Testis (tissue), 3 donors: ENCODE measurements around the gene MYDGF. TPM values are rescaled to one million over a fixed set of nuclear protein-coding genes. Genes with fewer than 3 reads are reported as not detected.

ENCODE experiments used
- DNase-seq: peaks from one replicate; pipeline ENCODE4 v3.0.0-alpha.2; 2019
- H3K27ac ChIP-seq, 2 donors: fragments of 200-600 bp; sonication (generic); one replicate each; pipeline ENCODE4 v1.5.1; 2019
- H3K27me3 ChIP-seq: fragments of 200-600 bp; sonication (generic); one replicate; pipeline ENCODE4 v1.5.1; 2019
- H3K36me3 ChIP-seq: fragments of 200-600 bp; sonication (generic); one replicate; pipeline ENCODE4 v1.5.1; 2017; ENCODE audit warnings: low read depth; ENCODE audit errors: missing control alignments
- H3K4me1 ChIP-seq: fragments of 200-600 bp; sonication (generic); one replicate; pipeline ENCODE4 v1.5.1; 2019
- H3K4me3 ChIP-seq, 2 donors: fragments of 200-600 bp; sonication (generic); one replicate each; pipeline ENCODE4 v1.5.1; 2017 to 2019
- H3K9me3 ChIP-seq: fragments of 200-600 bp; sonication (generic); one replicate; pipeline ENCODE4 v1.5.1; 2017
- CTCF ChIP-seq, 3 experiments: fragments of 450-650 bp in 2 of 3; fragments of 200-600 bp in 1 of 3; sonication (generic) in 1 of 3; IDR thresholded peaks; one replicate each; pipeline ENCODE4 v1.5.1; 2016 to 2019; ENCODE audit warnings: antibody characterized with exemption in 3 of 3, mild to moderate bottlenecking in 2 of 3, moderate library complexity in 1 of 3
- POLR2A ChIP-seq: fragments of 450-650 bp; IDR thresholded peaks from one replicate; pipeline ENCODE4 v1.6.1; 2017; ENCODE audit warnings: antibody characterized with exemption, mild to moderate bottlenecking, moderate library complexity
- WGBS, 2 donors: methylation state at CpG; one replicate each; pipeline ENCODE4 v1.1.5; 2018; 5-methylcytosine and 5-hydroxymethylcytosine counted together
- intact Hi-C: fragments of 100-400 bp; cut with DNase I; formaldehyde crosslinking; loops from one replicate; pipeline ENCODE4 v1.15.1; 2023; ENCODE audit warnings: low total_unique reads
- polyA plus RNA-seq: library from polyadenylated mRNA; stranded (reverse); fragments of 350-450 nt; fragmentation: Illumina TruSeq; extraction: RNeasy Lipid Tissue Mini Kit (QIAGEN cat#74804); gene quantifications from one replicate; pipeline ENCODE4 v1.2.3, GENCODE V29; 2014; ENCODE audit warnings: low read depth, low replicate concordance; ENCODE audit not compliant: insufficient read depth
- total RNA-seq, 2 donors: library from RNA; depleted of rRNA; stranded (reverse); fragments of >200 nt; gene quantifications; one replicate each; pipeline ENCODE4 v1.2.3, GENCODE V29; 2016

MYDGF gene
- total and polyA plus RNA-seq, 3 donors from 2014 or later: 51.6 to 87.0 (median 61.4) TPM

GRCh38 chr19:4660181-4660791 lies 9.9 kb downstream of the MYDGF start:
- intact Hi-C loops: no loop called here
- Histone ChIP-seq H3K27ac (no peak overlapping the region), H3K4me3 (no peak overlapping the region), H3K4me1 (no peaks in the 10 kb centered on the region), H3K27me3 (no peaks in the 10 kb centered on the region), H3K9me3 (no peaks in the 10 kb centered on the region), H3K36me3 (no peaks in the 10 kb centered on the region)
- no peak for TF ChIP-seq CTCF (IDR thresholded peaks at IDR 0.05)
- no peak for TF ChIP-seq POLR2A
- DNase-seq: no peak
- WGBS, 2 donors: 91 to 97% methylated on average over 13 to 15 of the region's 15 CpGs

- Histone ChIP-seq H3K4me3 (no peak overlapping the region), H3K9me3 (no peaks in the 10 kb centered on the region), H3K36me3 (no peaks in the 10 kb centered on the region), H3K27ac (no peak overlapping the region), H3K27me3 (no peaks in the 10 kb centered on the region), H3K4me1 (no peaks in the 10 kb centered on the region)
- intact Hi-C loops: no loop called here
- WGBS, 2 donors: 86 to 95% methylated on average over 8 of the region's 8 CpGs
- TF ChIP-seq POLR2A: no peak
- TF ChIP-seq CTCF (IDR thresholded peaks at IDR 0.05): no peak
- DNase-seq: no peak
Measured at GRCh38 chr19:4657835-4658234, 12.3 kb downstream of the MYDGF start.

GRCh38 chr19:4657262-4657661 lies 12.9 kb downstream of the MYDGF start:
- H3K27me3 ChIP-seq: no peaks in the 10 kb centered on the region
- H3K4me1 ChIP-seq: no peaks in the 10 kb centered on the region
- H3K9me3 ChIP-seq: no peaks in the 10 kb centered on the region
- no peak overlapping the region for H3K4me3 ChIP-seq
- 76 to 79% methylated on average over 14 of the region's 14 CpGs for WGBS, 2 donors
- TF ChIP-seq CTCF (IDR thresholded peaks at IDR 0.05) (no peak), POLR2A (no peak)
- intact Hi-C loops: no loop called here
- no peaks in the 10 kb centered on the region for H3K36me3 ChIP-seq
- no peak for DNase-seq
- no peak overlapping the region for H3K27ac ChIP-seq

- Histone ChIP-seq H3K27me3 (no peaks in the 10 kb centered on the region), H3K36me3 (no peaks in the 10 kb centered on the region), H3K27ac (no peak overlapping the region), H3K9me3 (no peaks in the 10 kb centered on the region), H3K4me3 (no peak overlapping the region), H3K4me1 (no peaks in the 10 kb centered on the region)
- intact Hi-C loops: no loop called here
- 79 to 81% methylated on average over 7 to 8 of the region's 8 CpGs for WGBS, 2 donors
- DNase-seq: no peak
- TF ChIP-seq CTCF (IDR thresholded peaks at IDR 0.05) (no peak), POLR2A (no peak)
Measured at GRCh38 chr19:4656102-4656501, 14.0 kb downstream of the MYDGF start.
